Mesenchymal stem cell (in vitro differentiated cells and primary cell): ENCODE data around the gene ZNF599.

ENCODE experiments used
- DNase-seq: peaks from one replicate; pipeline ENCODE4 v3.0.0-alpha.2; 2013
- H2AFZ ChIP-seq: one replicate; pipeline ENCODE4 v1.6.1; 2013; ENCODE audit warnings: low read depth, mild to moderate bottlenecking, control low read depth, inconsistent platforms, low read length, moderate library complexity
- H2AK5ac ChIP-seq: 2 replicates; pipeline ENCODE4 v1.6.1; 2013; ENCODE audit warnings: low read length, moderate library complexity, mild to moderate bottlenecking, inconsistent platforms; ENCODE audit not compliant: severe bottlenecking
- H2BK120ac ChIP-seq: one replicate; pipeline ENCODE4 v1.6.1; 2013; ENCODE audit warnings: low read depth, mild to moderate bottlenecking, inconsistent platforms, low read length, moderate library complexity
- H2BK12ac ChIP-seq, 2 experiments: one replicate each; pipeline ENCODE4 v1.6.1; 2013; ENCODE audit warnings: inconsistent platforms in 2 of 2, low read length in 2 of 2, mild to moderate bottlenecking in 2 of 2, moderate library complexity in 2 of 2, control low read depth in 1 of 2
- H2BK15ac ChIP-seq: one replicate; pipeline ENCODE4 v1.6.1; 2013; ENCODE audit warnings: mild to moderate bottlenecking, low read depth, inconsistent platforms; ENCODE audit not compliant: poor library complexity, severe bottlenecking
- H2BK5ac ChIP-seq: 2 replicates; pipeline ENCODE4 v1.6.1; 2013; ENCODE audit warnings: low read depth, mild to moderate bottlenecking, low read length, control low read depth, inconsistent platforms; ENCODE audit not compliant: poor library complexity, severe bottlenecking
- H3K14ac ChIP-seq, 2 experiments: one replicate each; pipeline ENCODE4 v1.6.1; 2013; ENCODE audit warnings: inconsistent platforms in 2 of 2, low read length in 2 of 2, control low read depth in 1 of 2, mild to moderate bottlenecking in 1 of 2, moderate library complexity in 1 of 2
- H3K18ac ChIP-seq, 2 experiments: one replicate each; pipeline ENCODE4 v1.6.1; 2013; ENCODE audit warnings: inconsistent platforms in 2 of 2, low read length in 2 of 2, control low read depth in 1 of 2, low read depth in 1 of 2, mild to moderate bottlenecking in 1 of 2
- H3K23ac ChIP-seq, 2 experiments: one replicate each; pipeline ENCODE4 v1.6.1; 2013; ENCODE audit warnings: inconsistent platforms in 2 of 2, low read length in 2 of 2, mild to moderate bottlenecking in 2 of 2, moderate library complexity in 2 of 2, control low read depth in 1 of 2
- H3K27ac ChIP-seq: 2 replicates; pipeline ENCODE4 v1.5.1; 2013; ENCODE audit warnings: mild to moderate bottlenecking, moderate library complexity, low read length, control low read depth, inconsistent platforms; ENCODE audit not compliant: poor library complexity, severe bottlenecking
- H3K27me3 ChIP-seq, 2 experiments: 2 replicates each; pipeline versions ENCODE4 v1.6.1 to v1.7.0; 2013; ENCODE audit warnings: low read length in 2 of 2, mild to moderate bottlenecking in 2 of 2, moderate library complexity in 2 of 2, control low read depth in 1 of 2, inconsistent platforms in 1 of 2; ENCODE audit not compliant: control insufficient read depth in 1 of 2, insufficient read depth in 1 of 2
- H3K36me3 ChIP-seq, 2 experiments: 2 replicates each; pipeline versions ENCODE4 v1.6.1 to v1.7.0; 2013; ENCODE audit warnings: low read length in 2 of 2, control low read depth in 1 of 2, inconsistent platforms in 1 of 2, low read depth in 1 of 2, mild to moderate bottlenecking in 1 of 2; ENCODE audit not compliant: insufficient read depth in 2 of 2, control insufficient read depth in 1 of 2
- H3K4ac ChIP-seq, 2 experiments: one replicate each; pipeline ENCODE4 v1.6.1; 2013; ENCODE audit warnings: inconsistent platforms in 2 of 2, low read length in 2 of 2, mild to moderate bottlenecking in 2 of 2, moderate library complexity in 2 of 2, control low read depth in 1 of 2, low read depth in 1 of 2
- H3K4me1 ChIP-seq: 2 replicates; pipeline ENCODE4 v1.6.1; 2013; ENCODE audit warnings: low read depth, low read length, control low read depth; ENCODE audit not compliant: control insufficient read depth, insufficient read depth
- H3K4me2 ChIP-seq: 2 replicates; pipeline ENCODE4 v1.6.1; 2013; ENCODE audit warnings: low read length, mild to moderate bottlenecking, inconsistent platforms; ENCODE audit not compliant: poor library complexity, severe bottlenecking
- H3K4me3 ChIP-seq, 2 experiments: 2 replicates each; pipeline versions ENCODE4 v1.5.1 to v1.7.0; 2013; ENCODE audit warnings: low read length in 2 of 2, mild to moderate bottlenecking in 2 of 2, control low read depth in 1 of 2, low read depth in 1 of 2; ENCODE audit not compliant: insufficient read depth in 1 of 2
- H3K79me1 ChIP-seq: replicated peaks from 2 replicates; pipeline ENCODE4 v1.6.1; 2013; ENCODE audit warnings: mild to moderate bottlenecking, control low read depth, low read length, inconsistent platforms; ENCODE audit not compliant: poor library complexity, severe bottlenecking
- H3K9ac ChIP-seq: 2 replicates; pipeline ENCODE4 v1.7.0; 2013; ENCODE audit warnings: mild to moderate bottlenecking, low read length, moderate library complexity
- H3K9me3 ChIP-seq: 2 replicates; pipeline ENCODE4 v1.7.0; 2013; ENCODE audit warnings: mild to moderate bottlenecking, low read length; ENCODE audit not compliant: control insufficient read depth
- H4K8ac ChIP-seq: one replicate; pipeline ENCODE4 v1.6.1; 2013; ENCODE audit warnings: inconsistent platforms, mild to moderate bottlenecking, low read length, moderate library complexity
- H4K91ac ChIP-seq: one replicate; pipeline ENCODE4 v1.6.1; 2013; ENCODE audit warnings: mild to moderate bottlenecking, low read length, inconsistent platforms
- WGBS: methylation state at CpG from one replicate; pipeline ENCODE4 v1.1.7; 2013; ENCODE audit warnings: mixed read lengths; 5-methylcytosine and 5-hydroxymethylcytosine counted together

Gene ZNF599

DNA sequence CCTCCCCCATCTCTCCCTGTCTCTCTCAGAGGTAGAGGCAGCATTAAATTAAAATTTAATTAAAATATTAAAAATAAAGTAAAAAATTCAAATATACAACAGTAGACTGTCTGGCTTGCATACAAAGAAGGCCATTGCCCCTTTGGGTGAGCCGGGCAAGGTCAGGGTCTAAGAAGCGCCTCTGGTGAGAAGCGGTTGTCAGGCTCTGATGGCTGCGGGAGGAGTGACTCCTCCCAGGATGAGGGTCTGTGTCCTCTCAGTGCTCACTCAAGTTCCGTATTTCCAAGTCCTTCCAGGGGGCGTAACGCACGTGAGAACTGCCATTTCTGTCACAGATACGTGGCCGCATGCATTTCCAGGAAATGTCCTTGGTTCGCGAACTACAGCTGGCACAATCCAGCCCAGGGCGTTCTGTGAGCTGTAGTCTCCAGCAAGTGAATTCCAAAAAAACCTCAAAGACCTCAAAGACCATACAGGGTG lies 39.7 kb downstream of the ZNF599 start:
- H2BK12ac ChIP-seq: no peak overlapping the region

DNA sequence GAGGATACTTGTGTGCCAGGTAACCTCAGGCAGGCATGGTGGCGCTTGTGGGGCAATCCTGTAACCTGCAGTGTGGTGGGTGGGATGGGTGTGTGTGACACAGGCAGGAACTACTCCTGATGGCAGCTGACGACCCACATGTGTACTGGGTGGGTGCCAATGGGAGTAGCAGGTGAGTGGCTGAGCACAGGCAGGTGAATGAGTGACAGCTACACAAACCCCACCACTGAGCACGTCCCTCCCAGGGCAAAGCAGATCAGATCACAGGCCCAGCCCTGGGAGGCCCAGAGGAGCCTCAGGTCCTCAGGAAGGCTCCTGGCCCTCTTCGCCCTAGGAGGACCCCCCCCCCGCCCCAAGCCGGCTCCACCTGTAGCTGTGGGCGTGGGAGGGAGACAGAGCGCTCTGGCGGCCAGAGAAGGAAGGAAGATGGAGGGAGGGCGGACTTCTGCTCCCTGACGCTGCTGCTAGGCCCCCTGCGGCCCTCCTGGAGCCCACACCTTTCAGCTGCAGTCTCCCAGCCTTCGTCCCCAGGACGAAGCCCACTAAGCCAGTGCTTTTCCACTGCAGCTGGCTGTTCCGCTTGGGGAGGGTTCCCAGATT lies 40.3 kb downstream of the ZNF599 start:
- DNase-seq: no peak
- H2BK5ac ChIP-seq: no peak overlapping the region
- H2BK12ac ChIP-seq: no peak overlapping the region
- H4K91ac ChIP-seq: peak overlapping the region; percentile 69
- H3K27ac ChIP-seq: no peak overlapping the region
- H3K23ac ChIP-seq: no peak overlapping the region
- H3K4me2 ChIP-seq: peak overlapping the region; percentile 68
- peak overlapping the region; percentile 95 for H3K9ac ChIP-seq
- H3K14ac ChIP-seq: no peak overlapping the region
- peaks cover 20% of the 10 kb centered on the region for H3K79me1 ChIP-seq
- H3K4me1 ChIP-seq: peaks cover 10% of the 10 kb centered on the region
- peak overlapping the region; percentile 15 to 45 for H3K4ac ChIP-seq
- H2AFZ ChIP-seq: no peak overlapping the region
- H3K18ac ChIP-seq: peak overlapping the region in 1 of 2 experiments; percentile 25
- H3K27me3 ChIP-seq: no peaks in the 10 kb centered on the region
- H3K9me3 ChIP-seq: peaks cover 24% of the 10 kb centered on the region
- 66% methylated on average over 14 of the region's 15 CpGs for WGBS
- H4K8ac ChIP-seq: peak overlapping the region; percentile 42
- H2AK5ac ChIP-seq: no peak overlapping the region
- H2BK120ac ChIP-seq: no peak overlapping the region
- no peak overlapping the region for H2BK15ac ChIP-seq
- H3K36me3 ChIP-seq: peaks cover 13 to 26% of the 10 kb centered on the region in 2 experiments
- peak overlapping the region in 1 of 2 experiments; percentile 89 for H3K4me3 ChIP-seq

More for the DNA sequence above, 39.7 kb downstream of the ZNF599 start:
- Histone ChIP-seq H3K14ac (no peak overlapping the region), H3K4me3 (peak overlapping the region; percentile 85 to 89), H2AK5ac (no peak overlapping the region), H3K27me3 (no peaks in the 10 kb centered on the region), H3K79me1 (peaks cover 23% of the 10 kb centered on the region), H3K4ac (peak overlapping the region in 1 of 2 experiments; percentile 5), H3K4me2 (peak overlapping the region; percentile 68), H2BK120ac (peak overlapping the region; percentile 21), H2AFZ (peak overlapping the region; percentile 87), H4K91ac (no peak overlapping the region), H3K23ac (no peak overlapping the region), H4K8ac (peak overlapping the region; percentile 91), H2BK15ac (no peak overlapping the region), H2BK5ac (no peak overlapping the region), H3K9me3 (peaks cover 30% of the 10 kb centered on the region), H3K4me1 (peaks cover 10% of the 10 kb centered on the region), H3K18ac (peak overlapping the region; percentile 15 to 40), H3K36me3 (peaks cover 18 to 32% of the 10 kb centered on the region in 2 experiments), H3K27ac (peak overlapping the region; percentile 88), H3K9ac (peak overlapping the region; percentile 95)
- DNase-seq: no peak
- 9% methylated on average over 12 of the region's 13 CpGs for WGBS

DNA sequence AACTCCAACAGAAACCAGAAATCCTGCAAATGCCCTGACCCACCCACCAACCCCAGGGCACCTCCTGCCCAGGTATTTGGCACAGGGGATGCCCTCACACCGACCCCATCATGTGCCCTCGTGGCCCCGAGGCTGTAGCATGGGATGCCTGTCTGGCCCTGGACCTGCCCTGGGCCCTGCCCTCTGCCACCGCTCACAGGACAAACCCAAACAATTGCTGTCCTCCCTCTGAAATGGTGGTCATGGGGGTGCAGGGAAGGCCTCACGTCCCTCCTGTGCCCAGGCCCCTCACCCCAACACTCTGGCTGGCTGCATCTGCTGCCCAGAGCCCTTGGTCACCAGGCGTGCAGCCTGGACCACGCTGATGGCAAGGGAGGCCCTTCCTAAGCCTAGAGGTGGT lies 41.1 kb downstream of the ZNF599 start:
- no peak overlapping the region for H2BK5ac ChIP-seq
- H3K18ac ChIP-seq: no peak overlapping the region
- peaks cover 17% of the 10 kb centered on the region for H3K79me1 ChIP-seq
- no peak overlapping the region for H2AK5ac ChIP-seq
- no peak overlapping the region for H2BK120ac ChIP-seq
- no peaks in the 10 kb centered on the region for H3K27me3 ChIP-seq
- H3K4me2 ChIP-seq: no peak overlapping the region
- WGBS: 73% methylated on average over 7 of the region's 7 CpGs
- H3K4ac ChIP-seq: no peak overlapping the region
- H4K8ac ChIP-seq: peak overlapping the region; percentile 5
- DNase-seq: no peak
- H3K4me3 ChIP-seq: no peak overlapping the region
- no peak overlapping the region for H3K9ac ChIP-seq
- no peak overlapping the region for H2BK15ac ChIP-seq
- H3K23ac ChIP-seq: no peak overlapping the region
- H3K4me1 ChIP-seq: peaks cover 10% of the 10 kb centered on the region
- H3K14ac ChIP-seq: no peak overlapping the region
- H3K9me3 ChIP-seq: peaks cover 16% of the 10 kb centered on the region
- no peak overlapping the region for H2BK12ac ChIP-seq
- no peak overlapping the region for H4K91ac ChIP-seq
- H2AFZ ChIP-seq: no peak overlapping the region
- peaks cover 10 to 19% of the 10 kb centered on the region in 2 experiments for H3K36me3 ChIP-seq
- no peak overlapping the region for H3K27ac ChIP-seq

GRCh38 chr19:34731019-34731829 lies 41.8 kb downstream of the ZNF599 start:
- Histone ChIP-seq H3K27me3 (peaks cover 0 to 3% of the 10 kb centered on the region in 2 experiments), H3K4me2 (no peak overlapping the region), H3K9ac (no peak overlapping the region), H3K4ac (no peak overlapping the region), H3K14ac (no peak overlapping the region), H4K8ac (no peak overlapping the region), H3K36me3 (peaks cover 8 to 11% of the 10 kb centered on the region in 2 experiments), H3K18ac (no peak overlapping the region), H2BK15ac (no peak overlapping the region), H3K9me3 (peaks cover 10% of the 10 kb centered on the region), H2AK5ac (no peak overlapping the region), H3K79me1 (peaks cover 17% of the 10 kb centered on the region), H2BK12ac (no peak overlapping the region), H2AFZ (no peak overlapping the region), H3K4me1 (peaks cover 10% of the 10 kb centered on the region), H2BK5ac (no peak overlapping the region), H3K27ac (no peak overlapping the region), H2BK120ac (no peak overlapping the region), H4K91ac (no peak overlapping the region), H3K23ac (no peak overlapping the region), H3K4me3 (no peak overlapping the region)
- DNase-seq: no peak
- 80% methylated on average over 10 of the region's 11 CpGs for WGBS
